HG03460 (cell line): ENCODE data around the gene PRICKLE4.

Experiments used
- ATAC-seq: cut with Tn5 transposase; IDR thresholded peaks from one replicate; pipeline ENCODE4 v1.9.1; 2021; ENCODE audit not compliant: unreplicated experiment

PRICKLE4 gene

GRCh38 chr6:41770381-41771057, 10.1 kb upstream of the PRICKLE4 start:
- ATAC-seq: no peak

DNA sequence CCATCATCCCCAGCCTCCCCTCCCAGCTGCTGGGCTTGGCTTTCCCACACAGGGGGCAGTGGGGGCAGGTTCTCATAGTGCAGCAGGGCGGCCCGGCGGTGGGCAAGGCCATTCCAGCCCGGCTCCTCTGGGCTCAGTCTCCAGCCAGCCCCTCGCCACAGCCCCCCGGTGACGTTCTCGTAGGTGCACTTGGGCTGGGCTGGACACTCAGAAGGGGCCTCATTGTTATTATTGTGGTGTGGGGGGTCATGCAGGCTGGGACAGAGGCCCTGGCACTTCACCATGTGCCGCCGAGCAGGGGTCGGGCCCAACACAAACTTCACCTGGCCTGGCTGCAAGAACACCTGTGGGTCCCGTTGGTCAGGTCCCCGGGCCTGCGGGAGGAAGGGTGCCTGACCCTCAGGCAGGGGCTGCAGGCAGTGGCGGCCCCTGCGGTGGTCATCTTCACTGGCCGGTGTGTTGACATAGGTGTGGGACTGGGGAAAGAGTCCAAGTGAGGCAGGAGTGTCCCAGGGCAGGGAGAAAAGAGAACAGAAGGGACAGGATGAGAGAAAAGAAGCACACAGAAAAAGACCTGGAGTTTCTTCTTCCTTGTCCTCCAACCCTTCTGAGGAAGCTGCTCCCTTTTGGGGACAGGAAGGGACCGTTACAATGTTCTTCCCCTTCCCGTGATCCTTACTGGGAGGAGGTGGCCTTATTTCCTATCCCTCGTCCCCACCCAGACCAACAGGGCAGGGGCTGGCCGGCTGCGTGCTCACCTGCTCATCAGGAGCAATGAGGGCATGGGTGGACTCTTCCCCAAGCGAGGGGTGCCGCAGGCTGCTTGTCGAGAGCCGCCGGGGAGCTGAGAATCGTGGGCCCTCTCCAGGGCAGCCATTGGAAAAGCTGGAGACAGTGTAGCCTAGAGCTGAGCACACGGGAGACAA, 9.3 kb upstream of the PRICKLE4 start:
- ATAC-seq: no peak

DNA sequence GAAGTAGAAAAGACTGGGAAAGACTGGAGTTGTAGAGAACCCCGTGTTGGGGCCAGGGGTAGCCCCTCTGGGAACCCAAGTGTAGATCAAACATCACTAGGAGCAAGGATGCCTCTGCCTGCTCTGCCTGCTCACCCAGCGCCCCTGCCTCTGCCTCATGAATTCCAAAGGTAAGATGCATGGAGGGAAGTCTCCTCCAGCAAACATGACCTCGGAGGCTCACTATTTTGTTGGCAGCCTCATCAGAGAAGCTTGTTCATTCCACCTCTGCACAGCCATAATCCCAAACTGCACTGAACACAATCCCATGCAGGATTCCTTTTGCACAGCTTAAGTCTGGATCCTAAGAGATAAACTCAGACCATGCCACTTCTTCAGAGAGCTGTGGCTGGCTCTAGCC, 5.7 kb upstream of the PRICKLE4 start:
- ATAC-seq: no peak

GRCh38 chr6:41775293-41775882, 5.2 kb upstream of the PRICKLE4 start:
- ATAC-seq: no peak

GRCh38 chr6:41777551-41778285, 2.9 kb upstream of the PRICKLE4 start:
- no peak for ATAC-seq

DNA sequence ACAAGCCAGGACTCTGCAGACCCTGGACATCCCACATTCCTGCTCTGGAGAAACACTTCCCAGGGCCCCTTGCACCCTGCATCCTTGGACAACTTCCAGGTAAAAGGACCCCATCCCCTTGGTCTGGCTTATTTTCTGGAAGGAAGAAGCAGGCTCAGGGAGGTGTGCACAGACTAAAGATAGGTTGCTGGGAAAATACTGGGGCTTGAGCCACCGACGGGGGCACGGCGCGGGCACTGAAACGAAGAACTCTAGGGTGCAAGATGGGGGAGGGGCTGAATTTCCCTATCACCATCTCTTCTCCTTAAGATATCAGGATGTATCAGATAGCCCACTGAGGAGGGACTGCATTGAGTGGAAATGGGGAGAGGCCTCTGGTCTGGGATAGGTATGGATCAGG, 1.7 kb upstream of the PRICKLE4 start:
- no peak for ATAC-seq

DNA sequence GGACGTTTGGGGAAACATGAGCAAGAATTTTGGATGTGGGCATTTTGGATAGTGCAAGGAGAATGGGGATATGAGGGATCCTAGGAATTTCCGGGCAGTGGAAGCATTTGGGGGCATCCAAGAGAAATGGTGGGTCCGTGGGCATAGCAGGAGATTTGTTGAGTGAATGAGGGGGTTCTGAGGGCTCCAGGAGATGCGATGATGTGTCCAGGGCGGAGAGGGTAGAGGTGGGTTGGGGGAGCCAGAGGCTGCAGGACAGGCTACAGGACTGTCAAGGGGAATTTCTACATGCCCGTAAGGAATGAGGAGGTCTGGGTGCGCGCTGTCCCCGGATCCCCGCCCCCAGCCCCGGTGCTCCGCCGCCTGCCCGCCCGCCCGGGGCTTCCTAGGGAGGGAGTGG, 1.2 kb upstream of the PRICKLE4 start:
- peak; percentile 2 for ATAC-seq

DNA sequence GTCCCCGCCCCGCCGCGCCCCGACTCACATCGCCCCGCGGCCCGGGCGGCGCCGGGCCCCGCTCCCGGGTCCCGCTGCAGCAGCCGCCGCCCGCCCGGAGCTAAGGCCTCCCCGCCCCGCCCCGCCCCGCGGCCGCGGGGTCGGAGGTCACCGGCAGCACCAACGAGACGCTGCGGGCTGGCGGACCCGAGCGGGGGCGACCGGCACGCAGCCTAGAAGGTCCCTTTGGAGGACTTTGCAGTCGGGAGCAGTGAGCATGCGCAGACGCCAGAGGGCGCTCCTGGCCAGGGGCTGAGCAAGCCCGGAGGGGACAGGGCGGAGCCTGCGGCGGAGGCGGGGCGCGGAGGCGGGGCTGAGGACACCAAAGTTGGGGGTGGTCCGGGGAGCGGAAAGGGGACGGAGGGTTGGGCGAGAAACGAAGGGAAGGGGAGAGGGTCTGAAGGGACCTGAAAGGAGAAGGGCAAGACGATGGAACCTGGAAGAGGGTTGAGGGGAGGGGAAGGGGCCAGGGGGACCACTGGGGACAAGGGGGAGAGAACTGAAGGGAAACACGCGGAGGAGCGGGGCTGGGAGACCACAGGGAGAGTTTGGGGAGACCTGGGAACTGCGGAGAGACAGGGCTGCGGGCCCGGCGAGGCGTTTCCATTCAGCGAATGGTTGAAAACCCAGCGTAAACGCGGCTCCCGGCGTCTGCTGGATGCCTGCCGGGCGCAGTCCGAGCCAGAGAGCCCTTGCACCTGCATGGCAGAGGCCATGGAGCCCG, 613 bp upstream of the PRICKLE4 start, which contains the start of gene FRS3:
Gene FRS3 (minus strand): TSS at position 113 of the 763 bp plus-strand sequence. CDS start 2,913 bp downstream, outside the sequence.
- ATAC-seq: peak; percentile 94

GRCh38 chr6:41781366-41781730, 766 bp downstream of the PRICKLE4 start:
- no peak for ATAC-seq

DNA sequence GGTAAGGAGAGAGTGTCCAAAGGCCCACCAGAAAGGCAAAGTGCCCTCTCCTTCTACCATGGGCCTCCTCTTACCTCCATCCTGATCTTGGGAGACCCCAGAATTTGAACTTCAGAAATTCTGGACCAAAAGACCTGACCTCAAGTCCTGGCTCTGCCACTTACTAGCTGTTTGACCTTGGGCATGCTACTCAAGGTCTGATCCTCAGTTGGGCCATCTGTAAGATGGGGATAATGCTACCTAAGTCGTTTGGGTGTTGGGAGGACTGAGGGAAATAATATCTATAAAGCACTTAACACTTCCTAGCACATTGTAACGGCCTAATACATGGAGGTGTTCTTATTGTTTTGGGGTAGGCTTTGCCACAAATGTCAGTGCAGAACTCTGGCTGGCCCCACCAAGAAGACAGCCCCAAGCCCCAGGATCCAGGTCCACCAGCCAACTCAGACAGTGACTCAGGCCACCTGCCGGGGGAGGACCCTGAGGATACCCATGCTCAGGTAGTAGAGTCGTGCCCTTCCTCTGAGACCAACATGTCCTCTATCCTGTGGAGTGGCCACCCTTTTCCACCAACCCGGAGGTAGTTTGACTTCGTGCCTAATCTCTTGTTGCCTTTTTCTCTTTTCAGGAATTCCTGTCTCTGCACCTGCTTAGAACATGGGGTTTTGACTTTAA, 2.7 kb downstream of the PRICKLE4 start:
- ATAC-seq: no peak

DNA sequence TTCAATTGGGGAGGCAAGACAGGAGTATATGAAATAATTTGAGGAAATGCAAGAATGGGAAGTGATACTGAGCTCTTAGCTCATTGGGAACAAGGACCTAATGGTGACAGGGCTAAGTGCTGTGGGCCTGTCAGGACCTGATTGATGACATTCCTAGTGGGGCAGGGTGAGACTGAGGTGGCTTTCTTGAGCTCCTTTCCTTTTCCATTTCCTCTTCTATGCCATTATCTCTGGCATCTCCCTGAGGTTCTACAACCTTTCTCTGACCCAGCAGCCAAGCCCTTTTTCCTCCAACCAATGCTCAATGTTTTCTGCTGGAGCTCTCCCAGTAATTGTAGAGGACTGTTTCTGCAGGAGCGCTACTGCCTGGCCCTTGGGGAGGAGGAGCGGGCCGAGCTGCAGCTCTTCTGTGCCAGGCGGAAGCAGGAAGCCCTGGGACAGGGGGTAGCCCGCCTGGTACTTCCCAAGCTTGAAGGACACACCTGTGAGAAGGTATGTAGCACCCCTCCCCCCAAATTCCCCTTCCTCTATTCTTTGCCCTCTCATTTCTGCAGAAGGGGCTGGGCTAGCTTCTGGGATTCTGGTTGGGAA, 4.1 kb downstream of the PRICKLE4 start:
- no peak for ATAC-seq

GRCh38 chr6:41785254-41785653, 4.7 kb downstream of the PRICKLE4 start:
- no peak for ATAC-seq

DNA sequence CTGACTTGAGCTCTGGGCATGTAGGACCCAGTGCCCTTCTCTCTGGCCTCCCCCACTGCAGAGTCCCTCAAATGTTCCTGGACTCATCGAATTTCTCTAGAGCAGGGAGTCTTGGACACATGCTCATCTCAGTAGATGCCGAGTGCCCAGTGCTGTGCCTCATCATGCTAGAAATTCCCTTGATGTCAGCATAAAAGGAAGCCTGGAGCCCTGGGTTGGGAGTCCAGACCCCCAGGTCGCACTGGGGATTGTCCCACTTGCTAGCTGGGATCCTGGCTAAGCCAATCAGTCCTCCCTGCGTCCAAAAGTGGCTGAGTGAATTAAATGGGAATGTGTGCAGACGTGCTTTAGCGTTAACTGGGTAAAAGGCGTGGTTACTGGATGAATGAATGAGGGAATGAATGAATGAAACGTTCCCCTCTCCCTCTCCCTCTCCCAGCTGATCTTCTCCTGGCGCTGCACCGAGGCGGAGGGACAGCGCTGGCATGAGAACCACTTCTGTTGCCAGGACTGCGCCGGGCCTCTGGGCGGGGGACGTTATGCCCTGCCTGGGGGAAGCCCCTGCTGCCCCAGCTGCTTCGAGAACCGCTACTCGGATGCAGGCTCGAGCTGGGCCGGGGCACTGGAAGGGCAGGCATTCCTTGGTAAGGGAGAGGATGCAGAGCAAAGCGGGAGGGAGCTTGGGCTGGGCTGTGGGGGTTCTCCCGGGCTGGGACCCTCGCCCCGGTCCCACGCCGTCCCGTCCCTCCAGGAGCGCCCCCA, 5.3 kb downstream of the PRICKLE4 start:
- ATAC-seq: peak; percentile 7

DNA sequence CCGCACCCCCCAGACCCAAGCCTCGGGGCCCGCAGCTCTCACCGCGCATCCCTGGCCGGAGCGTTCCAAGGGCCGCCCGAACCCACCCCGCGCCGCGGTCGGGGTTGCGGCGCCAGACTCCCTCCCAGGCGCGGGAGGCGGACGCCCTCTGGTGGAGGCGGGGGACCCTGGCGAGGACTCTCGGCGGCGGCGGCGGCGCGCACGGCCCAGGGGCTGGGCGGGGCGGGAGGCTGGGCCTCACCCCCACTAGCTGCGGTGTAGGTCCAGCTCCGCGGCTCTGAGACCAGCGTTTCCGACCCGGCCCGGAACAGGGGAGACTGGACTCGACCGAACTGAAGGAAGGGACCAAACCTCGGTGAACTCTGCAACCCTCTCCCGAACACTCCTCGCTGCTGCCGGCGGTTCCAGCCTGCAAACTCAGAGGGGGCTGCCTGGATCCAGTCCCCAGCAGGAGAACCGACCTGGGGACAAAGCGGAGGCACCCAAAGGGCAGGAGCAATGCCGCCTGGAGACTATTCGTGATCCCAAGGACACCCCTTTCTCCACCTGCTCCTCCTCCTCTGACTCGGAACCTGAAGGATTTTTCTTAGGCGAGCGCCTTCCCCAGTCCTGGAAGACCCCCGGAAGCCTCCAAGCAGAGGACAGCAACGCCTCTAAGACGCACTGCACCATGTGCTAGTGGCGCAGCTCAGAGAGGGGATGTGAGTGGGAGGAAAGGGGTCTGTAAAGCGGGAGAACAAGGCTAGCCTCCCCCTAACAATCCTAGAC, 6.1 kb downstream of the PRICKLE4 start:
- peak; percentile 67 for ATAC-seq

DNA sequence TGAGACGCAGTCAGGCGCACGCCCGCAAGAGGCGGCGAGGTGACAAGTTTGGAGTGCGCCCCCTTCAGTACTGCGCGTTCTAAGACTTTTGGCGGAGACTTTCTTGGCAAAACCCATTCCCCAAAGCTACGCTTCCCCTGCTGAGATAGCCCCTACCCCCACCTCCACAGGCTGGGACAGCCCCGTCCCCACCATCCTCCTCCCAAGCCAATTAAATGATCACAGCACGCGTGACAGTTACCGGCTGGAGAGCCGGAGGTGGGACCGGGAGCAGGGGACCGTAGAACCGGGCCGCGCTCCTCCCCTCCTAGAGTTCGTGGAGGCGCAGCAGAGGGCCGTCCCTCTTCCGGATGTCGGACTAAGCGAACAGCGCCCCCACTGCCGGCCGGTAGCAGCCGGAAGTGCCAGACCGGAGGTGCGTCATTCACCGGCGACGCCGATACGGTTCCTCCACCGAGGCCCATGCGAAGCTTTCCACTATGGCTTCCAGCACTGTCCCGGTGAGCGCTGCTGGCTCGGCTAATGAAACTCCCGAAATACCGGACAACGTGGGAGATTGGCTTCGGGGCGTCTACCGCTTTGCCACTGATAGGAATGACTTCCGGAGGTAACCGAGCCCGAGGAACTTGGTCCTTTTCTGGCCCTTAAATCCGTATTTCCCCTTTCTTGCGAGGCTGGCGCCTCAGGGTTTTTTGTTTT, 6.8 kb downstream of the PRICKLE4 start, which contains the start of gene TOMM6:
Gene TOMM6 (plus strand): TSS at position 476 of the 699 bp plus-strand sequence. CDS start 4 bp downstream, at position 480.
- ATAC-seq: peak; percentile 69

- no peak for ATAC-seq
Measured at GRCh38 chr6:41789390-41789724, 8.8 kb downstream of the PRICKLE4 start.

DNA sequence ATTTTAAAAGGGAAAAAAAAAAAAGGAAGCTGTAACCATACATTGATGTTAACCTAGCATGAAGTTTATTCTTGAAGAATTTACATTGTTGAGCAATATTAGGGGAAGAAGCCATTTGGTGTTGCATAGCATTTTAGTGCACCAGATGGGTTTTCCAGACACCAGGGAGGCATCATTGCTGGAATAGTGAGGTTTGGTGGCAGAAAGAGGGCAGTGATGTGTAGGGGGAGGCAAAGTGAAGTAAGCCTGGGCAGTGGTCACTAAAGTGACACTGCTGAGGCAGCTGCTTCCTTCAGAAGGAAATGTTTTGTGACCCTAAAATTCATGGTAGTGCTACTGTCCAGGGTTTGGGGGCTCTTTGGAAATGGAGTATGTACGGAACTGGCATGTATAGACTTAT, 9.5 kb downstream of the PRICKLE4 start:
- no peak for ATAC-seq
